Medulla oblongata (tissue), 1 donor: ENCODE data around the gene VPS37C.
"Not testable (repeated sequence)": the region's sequence is repeated elsewhere in the genome, so short reads cannot be mapped to it uniquely, and the experiment has no call there.

Experiments used
- DNase-seq: peaks from one replicate; pipeline ENCODE4 v3.0.0-alpha.2; 2015; ENCODE audit errors: extremely low spot score

The VPS37C gene

GRCh38 chr11:61098261-61098660 lies 63.0 kb downstream of the VPS37C start:
- DNase-seq, result not testable (repeated sequence)

- peak; percentile 40 for DNase-seq
Measured at GRCh38 chr11:61095021-61095420, 66.2 kb downstream of the VPS37C start.

- not testable (repeated sequence) for DNase-seq
Measured at GRCh38 chr11:61094167-61094566, 67.1 kb downstream of the VPS37C start.

- no peak for DNase-seq
Measured at GRCh38 chr11:61092908-61093763, 68.1 kb downstream of the VPS37C start.

GRCh38 chr11:61092280-61092766 lies 68.9 kb downstream of the VPS37C start:
- peak; percentile 49 for DNase-seq

GRCh38 chr11:61091373-61092279 lies 69.6 kb downstream of the VPS37C start:
- no peak for DNase-seq

GRCh38 chr11:61090982-61091372 lies 70.2 kb downstream of the VPS37C start:
- no peak for DNase-seq

- no peak for DNase-seq
Measured at GRCh38 chr11:61090521-61090920, 70.7 kb downstream of the VPS37C start.

GRCh38 chr11:61089806-61090491 lies 71.3 kb downstream of the VPS37C start:
- DNase-seq, result no peak

- DNase-seq, result no peak
Measured at GRCh38 chr11:61087426-61088119, 73.7 kb downstream of the VPS37C start.

GRCh38 chr11:61083601-61084147 lies 77.6 kb downstream of the VPS37C start:
- DNase-seq, result no peak

GRCh38 chr11:61082931-61083531 lies 78.2 kb downstream of the VPS37C start:
- no peak for DNase-seq

- DNase-seq, result no peak
Measured at GRCh38 chr11:61082062-61082870, 79.0 kb downstream of the VPS37C start.

- no peak for DNase-seq
Measured at GRCh38 chr11:61080986-61081590, 80.1 kb downstream of the VPS37C start.

GRCh38 chr11:61080526-61080925 lies 80.7 kb downstream of the VPS37C start:
- DNase-seq, result no peak
